Measurements from ENCODE around the gene MSMP. TPM values are rescaled to one million over a fixed set of nuclear protein-coding genes. Genes with fewer than 3 reads are reported as not detected.

MSMP gene
- total RNA-seq, 1 donor from 2014 or later, result not detected

- Histone ChIP-seq H3K4me1 (ENCODE audit: control insufficient read depth in 3 of 3, insufficient read depth in 3 of 3, low read length in 3 of 3) (peaks cover 54 to 56% (median 56%) of the 10 kb centered on the region in 3 donors), H3K9ac (ENCODE audit: low read depth in 1 of 3, low read length in 3 of 3) (peak overlapping the region; percentile 36 to 69 (median 53)), H3K9me3 (ENCODE audit: control insufficient read depth in 3 of 3, low read length in 3 of 3) (no peaks in the 10 kb centered on the region), H3K4me3 (ENCODE audit: low read length in 3 of 3) (peak overlapping the region; percentile 24 to 64 (median 58)), H3K27ac (ENCODE audit: low read depth, low read length) (peak overlapping the region; percentile 95), H3K27me3 (ENCODE audit: control insufficient read depth in 3 of 3, insufficient read depth in 3 of 3, low read length in 3 of 3) (no peaks in the 10 kb centered on the region), H3K36me3 (ENCODE audit: control insufficient read depth in 3 of 3, insufficient read depth in 3 of 3, low read length in 3 of 3) (peaks cover 23 to 29% (median 25%) of the 10 kb centered on the region in 3 donors)
Measured at GRCh38 chr9:35728041-35728971, 25.8 kb downstream of the MSMP start.

- Histone ChIP-seq H3K9me3 (ENCODE audit: control insufficient read depth in 3 of 3, low read length in 3 of 3) (no peaks in the 10 kb centered on the region), H3K4me3 (ENCODE audit: low read length in 3 of 3) (peak overlapping the region; percentile 24 to 64 (median 58)), H3K9ac (ENCODE audit: low read depth in 1 of 3, low read length in 3 of 3) (peak overlapping the region; percentile 36 to 69 (median 53)), H3K4me1 (ENCODE audit: control insufficient read depth in 3 of 3, insufficient read depth in 3 of 3, low read length in 3 of 3) (peaks cover 48 to 49% (median 49%) of the 10 kb centered on the region in 3 donors), H3K27ac (ENCODE audit: low read depth, low read length) (peak overlapping the region; percentile 95), H3K27me3 (ENCODE audit: control insufficient read depth in 3 of 3, insufficient read depth in 3 of 3, low read length in 3 of 3) (no peaks in the 10 kb centered on the region), H3K36me3 (ENCODE audit: control insufficient read depth in 3 of 3, insufficient read depth in 3 of 3, low read length in 3 of 3) (peaks cover 28 to 33% (median 29%) of the 10 kb centered on the region in 3 donors)
Measured at GRCh38 chr9:35727676-35728040, 26.4 kb downstream of the MSMP start.

DNA sequence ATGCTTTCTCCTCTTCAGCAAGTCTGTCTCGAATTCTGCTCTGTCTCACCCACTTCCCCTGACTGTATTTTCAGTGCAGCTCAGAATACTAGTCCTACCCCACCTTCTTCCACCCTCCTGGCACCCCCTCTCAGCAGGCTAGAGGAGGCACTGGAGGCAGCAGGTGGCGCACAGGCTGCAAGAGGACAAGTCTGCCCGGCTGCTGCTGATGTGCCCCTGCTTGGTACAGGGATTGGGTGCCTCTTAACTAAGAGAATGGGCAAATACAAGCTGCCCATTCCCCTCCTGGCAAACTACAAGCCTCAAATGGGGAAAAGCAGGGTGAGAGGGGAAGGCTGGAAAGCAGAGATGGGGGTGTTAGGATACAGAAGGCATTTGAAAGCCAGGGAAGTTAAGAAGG lies 27.1 kb downstream of the MSMP start:
- no peaks in the 10 kb centered on the region for H3K9me3 ChIP-seq (ENCODE audit: control insufficient read depth in 3 of 3, low read length in 3 of 3)
- H3K4me1 ChIP-seq (ENCODE audit: control insufficient read depth in 3 of 3, insufficient read depth in 3 of 3, low read length in 3 of 3), result peaks cover 48% of the 10 kb centered on the region in 3 donors
- H3K36me3 ChIP-seq (ENCODE audit: control insufficient read depth in 3 of 3, insufficient read depth in 3 of 3, low read length in 3 of 3), result peaks cover 36 to 40% (median 36%) of the 10 kb centered on the region in 3 donors
- H3K27ac ChIP-seq (ENCODE audit: low read depth, low read length), result peak overlapping the region; percentile 95
- H3K4me3 ChIP-seq (ENCODE audit: low read length in 3 of 3), result no peak overlapping the region
- H3K9ac ChIP-seq (ENCODE audit: low read depth in 1 of 3, low read length in 3 of 3), result peak overlapping the region in 1 of 3 donors; percentile 69
- H3K27me3 ChIP-seq (ENCODE audit: control insufficient read depth in 3 of 3, insufficient read depth in 3 of 3, low read length in 3 of 3), result no peaks in the 10 kb centered on the region

DNA sequence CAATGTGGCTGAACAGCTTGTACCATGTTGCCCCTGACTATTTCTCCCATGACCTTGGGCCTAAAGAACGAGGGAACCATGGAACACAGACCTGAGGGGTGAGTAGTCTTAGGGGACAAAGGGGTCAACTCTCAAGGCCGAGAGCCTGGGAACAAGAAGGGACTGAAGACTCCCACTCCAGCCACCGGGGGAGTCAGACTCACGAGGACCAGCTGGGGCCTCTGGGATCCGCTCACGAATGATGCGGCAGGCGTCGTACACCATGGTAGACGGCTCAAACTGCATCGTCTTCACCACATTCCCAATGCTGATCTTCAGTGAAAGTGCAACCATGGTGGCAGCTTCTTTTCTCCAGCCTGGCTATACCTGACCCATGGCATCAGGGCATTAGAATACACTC lies 28.7 kb downstream of the MSMP start:
- Histone ChIP-seq H3K27ac (ENCODE audit: low read depth, low read length) (no peak overlapping the region), H3K4me3 (ENCODE audit: low read length in 3 of 3) (no peak overlapping the region), H3K9me3 (ENCODE audit: control insufficient read depth in 3 of 3, low read length in 3 of 3) (no peaks in the 10 kb centered on the region), H3K27me3 (ENCODE audit: control insufficient read depth in 3 of 3, insufficient read depth in 3 of 3, low read length in 3 of 3) (no peaks in the 10 kb centered on the region), H3K9ac (ENCODE audit: low read depth in 1 of 3, low read length in 3 of 3) (no peak overlapping the region), H3K4me1 (ENCODE audit: control insufficient read depth in 3 of 3, insufficient read depth in 3 of 3, low read length in 3 of 3) (peaks cover 37 to 39% (median 37%) of the 10 kb centered on the region in 3 donors), H3K36me3 (ENCODE audit: control insufficient read depth in 3 of 3, insufficient read depth in 3 of 3, low read length in 3 of 3) (peaks cover 50 to 56% (median 51%) of the 10 kb centered on the region in 3 donors)

DNA sequence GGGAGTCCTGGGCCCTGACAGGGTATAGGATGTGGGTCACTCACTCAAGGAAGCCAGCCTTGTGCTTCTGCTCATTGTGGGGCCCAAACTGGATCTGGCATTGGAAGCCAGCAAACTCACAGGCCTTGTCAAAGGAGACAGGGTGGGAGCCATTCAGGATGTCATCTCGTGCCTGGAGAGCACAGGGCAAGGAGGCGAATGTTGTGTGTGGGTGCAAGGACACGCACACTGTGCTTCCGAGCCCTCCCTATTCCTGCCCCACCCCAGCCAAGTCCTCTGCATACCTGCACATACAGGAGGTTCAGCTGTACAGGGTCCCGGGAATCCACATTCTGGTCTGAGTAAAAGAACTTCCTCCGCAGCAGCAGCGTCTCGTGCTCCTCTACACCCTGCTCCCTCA lies 30.2 kb downstream of the MSMP start:
- Histone ChIP-seq H3K27ac (ENCODE audit: low read depth, low read length) (no peak overlapping the region), H3K4me1 (ENCODE audit: control insufficient read depth in 3 of 3, insufficient read depth in 3 of 3, low read length in 3 of 3) (peaks cover 22 to 24% (median 22%) of the 10 kb centered on the region in 3 donors), H3K27me3 (ENCODE audit: control insufficient read depth in 3 of 3, insufficient read depth in 3 of 3, low read length in 3 of 3) (no peaks in the 10 kb centered on the region), H3K4me3 (ENCODE audit: low read length in 3 of 3) (no peak overlapping the region), H3K9me3 (ENCODE audit: control insufficient read depth in 3 of 3, low read length in 3 of 3) (no peaks in the 10 kb centered on the region), H3K9ac (ENCODE audit: low read depth in 1 of 3, low read length in 3 of 3) (no peak overlapping the region), H3K36me3 (ENCODE audit: control insufficient read depth in 3 of 3, insufficient read depth in 3 of 3, low read length in 3 of 3) (peaks cover 64 to 66% (median 65%) of the 10 kb centered on the region in 3 donors)

- H3K4me3 ChIP-seq (ENCODE audit: low read length in 3 of 3), result no peak overlapping the region
- H3K36me3 ChIP-seq (ENCODE audit: control insufficient read depth in 3 of 3, insufficient read depth in 3 of 3, low read length in 3 of 3), result peaks cover 69 to 71% (median 70%) of the 10 kb centered on the region in 3 donors
- peaks cover 17 to 20% (median 17%) of the 10 kb centered on the region in 3 donors for H3K4me1 ChIP-seq (ENCODE audit: control insufficient read depth in 3 of 3, insufficient read depth in 3 of 3, low read length in 3 of 3)
- no peak overlapping the region for H3K9ac ChIP-seq (ENCODE audit: low read depth in 1 of 3, low read length in 3 of 3)
- H3K27ac ChIP-seq (ENCODE audit: low read depth, low read length), result no peak overlapping the region
- H3K9me3 ChIP-seq (ENCODE audit: control insufficient read depth in 3 of 3, low read length in 3 of 3), result no peaks in the 10 kb centered on the region
- H3K27me3 ChIP-seq (ENCODE audit: control insufficient read depth in 3 of 3, insufficient read depth in 3 of 3, low read length in 3 of 3), result no peaks in the 10 kb centered on the region
Measured at GRCh38 chr9:35723426-35723825, 30.6 kb downstream of the MSMP start.

GRCh38 chr9:35719546-35719945 lies 34.5 kb downstream of the MSMP start:
- H3K9ac ChIP-seq (ENCODE audit: low read depth in 1 of 3, low read length in 3 of 3), result peak overlapping the region in 1 of 3 donors; percentile 11
- H3K27me3 ChIP-seq (ENCODE audit: control insufficient read depth in 3 of 3, insufficient read depth in 3 of 3, low read length in 3 of 3), result no peaks in the 10 kb centered on the region
- H3K27ac ChIP-seq (ENCODE audit: low read depth, low read length), result no peak overlapping the region
- H3K36me3 ChIP-seq (ENCODE audit: control insufficient read depth in 3 of 3, insufficient read depth in 3 of 3, low read length in 3 of 3), result peaks cover 93 to 96% (median 96%) of the 10 kb centered on the region in 3 donors
- H3K4me1 ChIP-seq (ENCODE audit: control insufficient read depth in 3 of 3, insufficient read depth in 3 of 3, low read length in 3 of 3), result no peaks in the 10 kb centered on the region
- H3K4me3 ChIP-seq (ENCODE audit: low read length in 3 of 3), result no peak overlapping the region
- H3K9me3 ChIP-seq (ENCODE audit: control insufficient read depth in 3 of 3, low read length in 3 of 3), result no peaks in the 10 kb centered on the region

DNA sequence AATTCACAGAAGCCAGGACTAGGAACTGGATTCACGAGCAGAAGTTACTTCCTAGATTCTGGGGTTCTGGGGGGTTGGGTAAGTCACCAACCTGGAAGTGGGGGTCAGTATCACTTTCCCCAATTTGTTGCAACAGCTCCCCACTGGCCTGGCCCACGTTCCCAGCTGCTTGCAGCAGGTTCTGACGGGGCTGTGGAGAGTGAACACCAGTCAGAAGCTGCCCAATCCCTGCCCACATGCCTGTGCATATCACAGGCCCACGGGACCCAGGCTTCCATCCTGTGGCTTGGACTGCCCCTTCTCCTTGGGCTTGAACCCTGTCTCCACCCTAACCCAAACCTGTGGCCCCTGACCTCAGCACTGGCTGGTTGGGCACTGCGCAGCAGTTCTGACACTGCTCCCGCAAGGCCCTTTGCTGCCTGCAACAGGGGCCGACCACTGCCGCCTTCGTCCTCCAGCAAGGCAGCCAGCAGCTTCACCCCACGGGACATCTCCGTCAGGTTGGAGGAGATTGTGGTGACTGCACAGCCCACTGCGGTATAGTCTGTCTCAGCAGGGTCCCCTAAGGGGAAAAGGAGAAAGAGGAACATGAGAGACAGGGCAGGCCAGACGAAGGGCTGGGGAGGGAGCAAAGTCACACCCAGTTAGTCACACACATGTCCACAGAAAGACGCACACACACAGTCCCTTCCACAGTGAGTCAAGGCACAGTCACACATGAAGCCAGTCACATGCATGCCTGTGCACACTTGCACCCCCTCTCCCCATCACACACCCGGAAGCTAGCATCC lies 35.2 kb downstream of the MSMP start:
- Histone ChIP-seq H3K27ac (ENCODE audit: low read depth, low read length) (no peak overlapping the region), H3K36me3 (ENCODE audit: control insufficient read depth in 3 of 3, insufficient read depth in 3 of 3, low read length in 3 of 3) (peaks cover 93 to 96% (median 96%) of the 10 kb centered on the region in 3 donors), H3K4me3 (ENCODE audit: low read length in 3 of 3) (no peak overlapping the region), H3K4me1 (ENCODE audit: control insufficient read depth in 3 of 3, insufficient read depth in 3 of 3, low read length in 3 of 3) (no peaks in the 10 kb centered on the region), H3K27me3 (ENCODE audit: control insufficient read depth in 3 of 3, insufficient read depth in 3 of 3, low read length in 3 of 3) (no peaks in the 10 kb centered on the region), H3K9ac (ENCODE audit: low read depth in 1 of 3, low read length in 3 of 3) (peak overlapping the region in 1 of 3 donors; percentile 11), H3K9me3 (ENCODE audit: control insufficient read depth in 3 of 3, low read length in 3 of 3) (no peaks in the 10 kb centered on the region)

DNA sequence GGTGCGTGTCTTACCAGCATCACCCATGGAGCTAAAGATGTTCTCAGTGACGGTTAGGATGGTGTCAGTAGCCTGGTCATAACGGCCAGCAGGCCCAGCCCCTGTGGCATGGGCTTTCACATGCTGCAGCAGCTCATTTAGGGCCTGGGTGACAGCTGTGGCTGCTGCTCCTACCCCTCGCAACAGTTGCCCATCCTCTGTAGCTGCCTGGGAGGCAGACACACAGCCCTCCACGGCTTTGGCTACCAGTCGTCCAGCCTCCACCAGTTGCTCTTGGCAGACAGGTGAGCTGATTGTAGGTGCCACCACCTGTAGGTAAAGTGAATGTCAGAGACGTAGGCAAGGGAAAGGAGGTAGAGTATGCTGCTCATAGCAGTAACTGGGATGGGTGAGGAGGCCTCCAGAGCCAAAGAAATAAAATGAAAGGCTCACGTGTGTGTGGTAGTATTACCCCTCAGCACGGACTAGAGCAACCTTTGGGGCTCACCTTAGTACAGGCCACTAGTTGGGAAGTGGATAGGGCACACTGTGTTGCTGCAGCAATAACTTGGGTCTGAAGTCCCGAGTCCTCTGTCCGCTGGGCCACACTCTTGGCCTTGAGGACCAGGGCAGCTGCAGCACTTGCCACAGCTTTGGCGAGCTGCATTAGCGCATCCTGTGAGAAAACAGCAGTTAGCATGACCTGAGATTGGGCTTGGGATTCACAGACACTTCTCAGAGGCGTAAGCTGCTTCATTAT lies 36.8 kb downstream of the MSMP start:
- H3K9ac ChIP-seq (ENCODE audit: low read depth in 1 of 3, low read length in 3 of 3), result peak overlapping the region in 1 of 3 donors; percentile 8
- peaks cover 92 to 96% (median 95%) of the 10 kb centered on the region in 3 donors for H3K36me3 ChIP-seq (ENCODE audit: control insufficient read depth in 3 of 3, insufficient read depth in 3 of 3, low read length in 3 of 3)
- no peak overlapping the region for H3K4me3 ChIP-seq (ENCODE audit: low read length in 3 of 3)
- no peaks in the 10 kb centered on the region for H3K27me3 ChIP-seq (ENCODE audit: control insufficient read depth in 3 of 3, insufficient read depth in 3 of 3, low read length in 3 of 3)
- no peak overlapping the region for H3K27ac ChIP-seq (ENCODE audit: low read depth, low read length)
- H3K9me3 ChIP-seq (ENCODE audit: control insufficient read depth in 3 of 3, low read length in 3 of 3), result no peaks in the 10 kb centered on the region
- no peaks in the 10 kb centered on the region for H3K4me1 ChIP-seq (ENCODE audit: control insufficient read depth in 3 of 3, insufficient read depth in 3 of 3, low read length in 3 of 3)

Data from skeletal muscle tissue (tissue), 4 donors.